Measurements from ENCODE around the gene SRSF11.

GRCh38 chr1:70247122-70247521 lies 25.9 kb downstream of the SRSF11 start:
- TF ChIP-seq EZH2 (IDR thresholded peaks at IDR 0.05) (no peak), CTCF (IDR thresholded peaks at IDR 0.05) (no peak)

Data from neural progenitor cell (in vitro differentiated cells).